ENCODE data around the gene NPAS2. TPM values are rescaled to one million over a fixed set of nuclear protein-coding genes. Genes with fewer than 3 reads are reported as not detected.

The NPAS2 gene
- total and polyA plus RNA-seq, 12 donors: 4.7 to 51.3 (median 17.6) TPM

DNA sequence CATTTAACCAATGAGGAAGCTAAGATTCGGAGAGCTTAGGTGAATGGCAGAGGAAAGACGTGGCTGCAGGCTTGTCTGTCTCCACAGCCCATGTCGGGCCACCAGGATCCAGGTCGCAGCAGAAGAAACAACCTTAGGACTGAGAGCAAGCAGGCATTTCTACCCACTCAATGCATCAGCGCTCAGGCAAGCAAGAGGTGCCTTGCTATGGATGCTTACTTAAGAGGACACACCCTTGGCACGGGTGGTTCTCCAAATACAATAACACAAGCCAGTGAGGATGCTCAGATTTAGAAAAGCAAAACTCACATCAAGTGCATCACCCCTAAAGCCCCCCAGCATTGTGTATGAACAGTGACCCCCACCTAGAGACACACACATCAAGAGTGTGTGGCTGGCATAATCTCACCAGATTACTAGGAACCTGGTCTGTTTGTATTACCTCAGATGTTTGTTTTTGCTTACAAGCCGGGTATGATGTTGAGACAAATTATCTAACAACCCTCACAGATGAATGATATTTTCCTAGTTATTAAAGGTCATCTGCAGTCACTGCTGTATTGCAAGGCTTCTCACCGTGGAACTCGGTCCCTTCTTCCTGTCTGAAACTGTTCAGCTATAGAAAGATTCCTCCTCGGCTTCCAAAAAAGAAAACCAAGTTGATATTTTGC, 34.2 kb upstream of the NPAS2 start:
- intact Hi-C loops (cut with DNase I): no loop called here
- peak overlapping the region in 2 of 5 donors; percentile 34 to 57 for H3K27ac ChIP-seq
- TF ChIP-seq, protein P1, sequence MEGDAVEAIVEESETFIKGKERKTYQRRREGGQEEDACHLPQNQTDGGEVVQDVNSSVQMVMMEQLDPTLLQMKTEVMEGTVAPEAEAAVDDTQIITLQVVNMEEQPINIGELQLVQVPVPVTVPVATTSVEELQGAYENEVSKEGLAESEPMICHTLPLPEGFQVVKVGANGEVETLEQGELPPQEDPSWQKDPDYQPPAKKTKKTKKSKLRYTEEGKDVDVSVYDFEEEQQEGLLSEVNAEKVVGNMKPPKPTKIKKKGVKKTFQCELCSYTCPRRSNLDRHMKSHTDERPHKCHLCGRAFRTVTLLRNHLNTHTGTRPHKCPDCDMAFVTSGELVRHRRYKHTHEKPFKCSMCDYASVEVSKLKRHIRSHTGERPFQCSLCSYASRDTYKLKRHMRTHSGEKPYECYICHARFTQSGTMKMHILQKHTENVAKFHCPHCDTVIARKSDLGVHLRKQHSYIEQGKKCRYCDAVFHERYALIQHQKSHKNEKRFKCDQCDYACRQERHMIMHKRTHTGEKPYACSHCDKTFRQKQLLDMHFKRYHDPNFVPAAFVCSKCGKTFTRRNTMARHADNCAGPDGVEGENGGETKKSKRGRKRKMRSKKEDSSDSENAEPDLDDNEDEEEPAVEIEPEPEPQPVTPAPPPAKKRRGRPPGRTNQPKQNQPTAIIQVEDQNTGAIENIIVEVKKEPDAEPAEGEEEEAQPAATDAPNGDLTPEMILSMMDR (IDR thresholded peaks at IDR 0.05): no peak
- TF ChIP-seq POLR2A (IDR thresholded peaks at IDR 0.05): no peak

DNA sequence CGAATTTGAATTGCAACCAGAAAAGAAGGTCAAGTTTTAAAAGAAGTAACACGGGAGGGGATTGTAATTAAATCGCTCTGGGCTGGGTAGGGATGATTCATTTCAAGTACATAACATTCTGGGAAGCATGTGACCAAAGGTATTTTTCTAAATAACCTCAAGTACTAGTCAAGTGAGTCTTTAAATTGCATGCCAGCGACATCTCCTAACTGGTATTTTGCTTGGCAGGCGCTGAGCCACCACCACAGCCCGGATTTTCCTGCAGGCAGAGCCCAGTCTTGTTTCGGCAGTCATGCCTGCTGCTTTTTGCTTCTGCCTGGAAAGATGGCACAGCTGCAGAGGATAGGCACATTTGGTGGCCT, 33.7 kb upstream of the NPAS2 start:
- intact Hi-C loops (cut with DNase I): no loop called here
- Histone ChIP-seq H3K27me3 (no peaks in the 10 kb centered on the region), H3K4me1 (replicated peaks in 1 of 2) (peaks cover 0 to under 1% of the 10 kb centered on the region in 2 donors), H3K27ac (peak overlapping the region in 2 of 5 donors; percentile 34 to 57), H3K9me3 (replicated peaks in 1 of 3) (no peaks in the 10 kb centered on the region), H3K36me3 (replicated peaks in 1 of 2) (no peaks in the 10 kb centered on the region), H3K4me3 (no peak overlapping the region)
- DNase-seq: peak in 2 of 7 donors; percentile 23 to 30
- WGBS, 4 donors: 54 to 64% (median 58%) methylated on average over 7 of the region's 7 CpGs
- TF ChIP-seq, protein P1 (IDR thresholded peaks at IDR 0.05): no peak
- no peak for TF ChIP-seq POLR2A (IDR thresholded peaks at IDR 0.05)

More for the DNA sequence above, 34.2 kb upstream of the NPAS2 start:
- no peaks in the 10 kb centered on the region for H3K36me3 ChIP-seq (replicated peaks in 1 of 2)
- H3K4me3 ChIP-seq: no peak overlapping the region
- 57 to 65% (median 63%) methylated on average over 10 of the region's 10 CpGs for WGBS, 4 donors
- H3K27me3 ChIP-seq: no peaks in the 10 kb centered on the region
- H3K4me1 ChIP-seq (replicated peaks in 1 of 2): no peaks in the 10 kb centered on the region
- no peak for DNase-seq
- H3K9me3 ChIP-seq (replicated peaks in 1 of 3): no peaks in the 10 kb centered on the region

DNA sequence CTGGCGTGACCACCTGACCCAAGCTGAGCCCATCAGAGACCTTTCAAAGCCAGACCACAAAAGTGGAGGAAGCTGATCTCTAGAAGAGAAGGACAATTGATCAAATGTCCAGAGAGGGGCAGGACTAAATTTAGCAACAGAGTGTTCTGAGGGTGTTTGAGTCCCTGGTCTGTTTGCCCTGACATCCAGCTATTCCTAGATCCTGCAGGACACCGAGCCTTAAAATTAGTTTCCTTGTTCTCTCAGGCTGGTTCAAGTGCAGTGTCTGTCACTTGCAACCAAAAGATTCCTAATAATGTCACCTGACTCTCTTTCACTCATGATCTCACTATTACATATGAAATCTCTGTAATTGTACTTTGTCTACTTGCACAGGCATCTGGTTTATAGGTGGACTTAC, 33.0 kb upstream of the NPAS2 start:
- H3K27me3 ChIP-seq: no peaks in the 10 kb centered on the region
- H3K9me3 ChIP-seq (replicated peaks in 1 of 3): no peaks in the 10 kb centered on the region
- H3K4me3 ChIP-seq: no peak overlapping the region
- H3K36me3 ChIP-seq (replicated peaks in 1 of 2): no peaks in the 10 kb centered on the region
- TF ChIP-seq, protein P1 (IDR thresholded peaks at IDR 0.05): no peak
- TF ChIP-seq POLR2A (IDR thresholded peaks at IDR 0.05): no peak
- DNase-seq: no peak
- intact Hi-C loops (cut with DNase I): no loop called here
- WGBS, 4 donors: 93 to 100% (median 98%) methylated on average over 2 of the region's 2 CpGs
- peaks cover 0 to 6% of the 10 kb centered on the region in 2 donors for H3K4me1 ChIP-seq (replicated peaks in 1 of 2)
- no peak overlapping the region for H3K27ac ChIP-seq

DNA sequence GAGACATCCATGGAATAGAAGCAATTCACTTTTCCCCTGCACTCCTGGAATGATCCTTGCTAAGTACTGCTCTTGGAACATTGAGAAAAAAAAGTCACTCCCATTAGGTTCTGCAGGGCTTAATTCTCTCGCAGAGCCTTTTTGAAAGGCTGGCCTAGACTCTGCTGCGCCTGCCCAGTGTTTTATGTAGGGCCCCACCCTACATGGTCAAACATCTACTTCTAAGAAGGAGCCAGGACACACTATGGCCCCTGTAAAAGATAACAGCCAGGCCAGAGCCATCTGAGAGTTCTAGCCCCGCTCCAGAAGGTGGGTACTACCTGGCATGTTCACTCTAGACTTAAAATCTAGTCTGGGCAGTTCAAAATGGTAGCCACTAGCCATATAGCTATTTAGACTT, 30.6 kb upstream of the NPAS2 start:
- no peaks in the 10 kb centered on the region for H3K9me3 ChIP-seq (replicated peaks in 1 of 3)
- intact Hi-C loops (cut with DNase I): no loop called here

More for the DNA sequence above, 30.6 kb upstream of the NPAS2 start:
- Histone ChIP-seq H3K27me3 (no peaks in the 10 kb centered on the region), H3K36me3 (replicated peaks in 1 of 2) (no peaks in the 10 kb centered on the region), H3K27ac (no peak overlapping the region), H3K4me1 (replicated peaks in 1 of 2) (peaks cover 0 to 6% of the 10 kb centered on the region in 2 donors), H3K4me3 (no peak overlapping the region)
- 90 to 96% (median 93%) methylated on average over 3 of the region's 3 CpGs for WGBS, 4 donors
- DNase-seq: no peak
- TF ChIP-seq, protein P1 (IDR thresholded peaks at IDR 0.05): no peak
- TF ChIP-seq POLR2A (IDR thresholded peaks at IDR 0.05): no peak

Measured in adrenal gland (tissue), 12 donors.